Prostate gland (tissue), 2 donors: ENCODE results near the gene COG4.

Source experiments
- POLR2A ChIP-seq: fragments of 450-650 bp; IDR thresholded peaks from one replicate; pipeline ENCODE4 v1.6.1; 2016; ENCODE audit warnings: antibody characterized with exemption, mild to moderate bottlenecking
- POLR2AphosphoS5 ChIP-seq: sonication (generic); formaldehyde crosslinking; IDR thresholded peaks from one replicate; pipeline ENCODE4 v1.6.1; 2017; ENCODE audit warnings: antibody characterized with exemption
- TF ChIP-seq, protein P1 (sequence below), 4 experiments: fragments of 200-600 bp in 2 of 4; fragments of 450-650 bp in 2 of 4; sonication (generic) in 2 of 4; IDR thresholded peaks; 1 replicate in 3 of 4; 2 replicates in 1 of 4; pipeline ENCODE4 v1.5.1; 2016 to 2019; ENCODE audit warnings: antibody characterized with exemption in 4 of 4, mild to moderate bottlenecking in 2 of 4, moderate library complexity in 2 of 4

- TF ChIP-seq, protein P1, sequence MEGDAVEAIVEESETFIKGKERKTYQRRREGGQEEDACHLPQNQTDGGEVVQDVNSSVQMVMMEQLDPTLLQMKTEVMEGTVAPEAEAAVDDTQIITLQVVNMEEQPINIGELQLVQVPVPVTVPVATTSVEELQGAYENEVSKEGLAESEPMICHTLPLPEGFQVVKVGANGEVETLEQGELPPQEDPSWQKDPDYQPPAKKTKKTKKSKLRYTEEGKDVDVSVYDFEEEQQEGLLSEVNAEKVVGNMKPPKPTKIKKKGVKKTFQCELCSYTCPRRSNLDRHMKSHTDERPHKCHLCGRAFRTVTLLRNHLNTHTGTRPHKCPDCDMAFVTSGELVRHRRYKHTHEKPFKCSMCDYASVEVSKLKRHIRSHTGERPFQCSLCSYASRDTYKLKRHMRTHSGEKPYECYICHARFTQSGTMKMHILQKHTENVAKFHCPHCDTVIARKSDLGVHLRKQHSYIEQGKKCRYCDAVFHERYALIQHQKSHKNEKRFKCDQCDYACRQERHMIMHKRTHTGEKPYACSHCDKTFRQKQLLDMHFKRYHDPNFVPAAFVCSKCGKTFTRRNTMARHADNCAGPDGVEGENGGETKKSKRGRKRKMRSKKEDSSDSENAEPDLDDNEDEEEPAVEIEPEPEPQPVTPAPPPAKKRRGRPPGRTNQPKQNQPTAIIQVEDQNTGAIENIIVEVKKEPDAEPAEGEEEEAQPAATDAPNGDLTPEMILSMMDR (IDR thresholded peaks at IDR 0.05): no peak
- TF ChIP-seq POLR2A (no peak), POLR2AphosphoS5 (no peak)
Observed at GRCh38 chr16:70437582-70438557, 85.5 kb downstream of the COG4 start.
